Measurements from ENCODE around the gene SLC6A11.

- TF ChIP-seq POLR2A (IDR thresholded peaks at IDR 0.05; ENCODE audit: low read depth, low read length) (no peak), POLR2AphosphoS5 (IDR thresholded peaks at IDR 0.05; ENCODE audit: low read depth, low read length) (no peak), TAF1 (IDR thresholded peaks at IDR 0.05; ENCODE audit: borderline replicate concordance, low read depth, low read length) (no peak)
Measured at GRCh38 chr3:10813425-10813824, 2.6 kb upstream of the SLC6A11 start.

Data from GM12892 (cell line).